Peyer's patch (tissue), 4 donors: ENCODE data around the gene MRPL14.

Source experiments
- POLR2A ChIP-seq, 2 donors: fragments of 450-650 bp; IDR thresholded peaks; one replicate each; pipeline ENCODE4 v1.5.1; 2017; ENCODE audit warnings: antibody characterized with exemption in 2 of 2, mild to moderate bottlenecking in 2 of 2, moderate library complexity in 2 of 2
- TF ChIP-seq, protein P1 (sequence below), 6 experiments: fragments of 450-650 bp in 4 of 6; fragments of 200-600 bp in 2 of 6; sonication (generic) in 1 of 6; IDR thresholded peaks; one replicate each; pipeline ENCODE4 v1.5.1; 2017 to 2019; ENCODE audit warnings: antibody characterized with exemption in 6 of 6, mild to moderate bottlenecking in 3 of 6, moderate library complexity in 1 of 6

GRCh38 chr6:44066394-44067172 lies 60.7 kb downstream of the MRPL14 start:
- TF ChIP-seq, protein P1, sequence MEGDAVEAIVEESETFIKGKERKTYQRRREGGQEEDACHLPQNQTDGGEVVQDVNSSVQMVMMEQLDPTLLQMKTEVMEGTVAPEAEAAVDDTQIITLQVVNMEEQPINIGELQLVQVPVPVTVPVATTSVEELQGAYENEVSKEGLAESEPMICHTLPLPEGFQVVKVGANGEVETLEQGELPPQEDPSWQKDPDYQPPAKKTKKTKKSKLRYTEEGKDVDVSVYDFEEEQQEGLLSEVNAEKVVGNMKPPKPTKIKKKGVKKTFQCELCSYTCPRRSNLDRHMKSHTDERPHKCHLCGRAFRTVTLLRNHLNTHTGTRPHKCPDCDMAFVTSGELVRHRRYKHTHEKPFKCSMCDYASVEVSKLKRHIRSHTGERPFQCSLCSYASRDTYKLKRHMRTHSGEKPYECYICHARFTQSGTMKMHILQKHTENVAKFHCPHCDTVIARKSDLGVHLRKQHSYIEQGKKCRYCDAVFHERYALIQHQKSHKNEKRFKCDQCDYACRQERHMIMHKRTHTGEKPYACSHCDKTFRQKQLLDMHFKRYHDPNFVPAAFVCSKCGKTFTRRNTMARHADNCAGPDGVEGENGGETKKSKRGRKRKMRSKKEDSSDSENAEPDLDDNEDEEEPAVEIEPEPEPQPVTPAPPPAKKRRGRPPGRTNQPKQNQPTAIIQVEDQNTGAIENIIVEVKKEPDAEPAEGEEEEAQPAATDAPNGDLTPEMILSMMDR (IDR thresholded peaks at IDR 0.05) = no peak
- no peak for TF ChIP-seq POLR2A (IDR thresholded peaks at IDR 0.05)
